NB4 (cell line): ENCODE data around the gene CNTNAP2.

Source experiments
- MAX ChIP-seq: IDR thresholded peaks from 2 replicates; pipeline ENCODE4 v1.6.1; 2011; ENCODE audit warnings: low read depth, low read length
- MYC ChIP-seq: IDR thresholded peaks from 2 replicates; pipeline ENCODE4 v1.6.1; 2011; ENCODE audit warnings: low read depth, low read length
- POLR2A ChIP-seq: IDR thresholded peaks from 2 replicates; pipeline ENCODE4 v1.6.1; 2011; ENCODE audit warnings: mild to moderate bottlenecking; ENCODE audit not compliant: insufficient read length; ENCODE audit errors: extremely low read depth
- TF ChIP-seq, protein P1 (sequence below): IDR thresholded peaks from one replicate; pipeline ENCODE4 v1.5.1; 2012; ENCODE audit warnings: low read depth, low read length

DNA sequence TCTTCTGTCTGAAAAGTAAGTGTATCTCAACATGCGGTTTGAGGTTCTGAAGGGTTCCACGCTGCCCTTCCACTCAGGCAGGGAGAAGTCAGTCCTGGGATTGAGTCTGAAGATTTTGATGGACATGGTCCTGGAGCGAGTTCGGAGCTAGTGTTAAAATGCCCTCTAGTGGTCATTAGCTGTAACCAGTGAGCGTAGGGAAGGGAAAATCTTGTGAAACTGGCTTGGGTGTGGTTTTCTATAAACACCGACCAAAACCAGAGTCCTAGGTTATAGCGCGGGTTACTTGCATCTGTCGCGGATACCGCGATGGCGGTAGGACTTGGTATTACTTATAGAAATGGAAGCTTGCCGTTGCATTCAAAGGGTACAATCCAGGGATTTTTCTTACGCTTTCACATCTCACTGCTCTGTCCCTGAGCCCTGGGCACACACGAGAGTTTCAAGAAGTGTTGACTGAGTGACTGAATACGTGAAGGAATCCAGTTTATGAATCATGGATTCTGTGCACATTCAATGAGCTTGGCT lies 2125.8 kb downstream of the CNTNAP2 start:
- TF ChIP-seq, protein P1, sequence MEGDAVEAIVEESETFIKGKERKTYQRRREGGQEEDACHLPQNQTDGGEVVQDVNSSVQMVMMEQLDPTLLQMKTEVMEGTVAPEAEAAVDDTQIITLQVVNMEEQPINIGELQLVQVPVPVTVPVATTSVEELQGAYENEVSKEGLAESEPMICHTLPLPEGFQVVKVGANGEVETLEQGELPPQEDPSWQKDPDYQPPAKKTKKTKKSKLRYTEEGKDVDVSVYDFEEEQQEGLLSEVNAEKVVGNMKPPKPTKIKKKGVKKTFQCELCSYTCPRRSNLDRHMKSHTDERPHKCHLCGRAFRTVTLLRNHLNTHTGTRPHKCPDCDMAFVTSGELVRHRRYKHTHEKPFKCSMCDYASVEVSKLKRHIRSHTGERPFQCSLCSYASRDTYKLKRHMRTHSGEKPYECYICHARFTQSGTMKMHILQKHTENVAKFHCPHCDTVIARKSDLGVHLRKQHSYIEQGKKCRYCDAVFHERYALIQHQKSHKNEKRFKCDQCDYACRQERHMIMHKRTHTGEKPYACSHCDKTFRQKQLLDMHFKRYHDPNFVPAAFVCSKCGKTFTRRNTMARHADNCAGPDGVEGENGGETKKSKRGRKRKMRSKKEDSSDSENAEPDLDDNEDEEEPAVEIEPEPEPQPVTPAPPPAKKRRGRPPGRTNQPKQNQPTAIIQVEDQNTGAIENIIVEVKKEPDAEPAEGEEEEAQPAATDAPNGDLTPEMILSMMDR: peak; percentile 96
- TF ChIP-seq POLR2A: no peak
- TF ChIP-seq MYC: no peak
- 0 out of 2 replicates have a peak, but pooled peaks have one; percentile 15 for TF ChIP-seq MAX
